ENCODE measurements around the gene JMJD8. TPM values are rescaled to one million over a fixed set of nuclear protein-coding genes. Genes with fewer than 3 reads are reported as not detected.

The JMJD8 gene
- polyA plus RNA-seq, 1 donor (not counting 4 experiments of a cell fraction or from before 2014, with no cell fraction given): 20.1 TPM

- Histone ChIP-seq H3K27me3 (ENCODE audit: control insufficient read depth, extremely low read depth, insufficient read depth, low read length) (no peaks in the 10 kb centered on the region), H3K36me3 (ENCODE audit: control insufficient read depth in 2 of 2, extremely low read depth in 1 of 2, insufficient read depth in 2 of 2, low read length in 2 of 2) (no peaks in the 10 kb centered on the region), H3K4me2 (ENCODE audit: control insufficient read depth, extremely low read depth, insufficient read depth, low read depth, low read length) (no peak overlapping the region), H3K4me3 (ENCODE audit: control insufficient read depth in 2 of 3, extremely low read depth in 1 of 3, insufficient read depth in 2 of 3, low read depth in 1 of 3, low read length in 3 of 3) (no peak overlapping the region), H3K9me3 (ENCODE audit: control insufficient read depth, low read depth, low read length) (no peaks in the 10 kb centered on the region), H3K9ac (ENCODE audit: control insufficient read depth, extremely low read depth, insufficient read depth, low read length) (no peak overlapping the region), H2AFZ (ENCODE audit: control insufficient read depth, low read length) (no peak overlapping the region), H4K20me1 (ENCODE audit: control insufficient read depth, extremely low read depth, insufficient read depth, low read length) (no peaks in the 10 kb centered on the region), H3K9me1 (ENCODE audit: control insufficient read depth, extremely low read depth, insufficient read depth, low read length) (no peaks in the 10 kb centered on the region), H3K79me2 (ENCODE audit: control insufficient read depth, insufficient read depth, low read length) (no peaks in the 10 kb centered on the region), H3K4me1 (ENCODE audit: control insufficient read depth, extremely low read depth, insufficient read depth, low read length) (no peaks in the 10 kb centered on the region), H3K27ac (ENCODE audit: control insufficient read depth, insufficient read depth, low read length) (no peak overlapping the region)
- TF ChIP-seq EZH2 (IDR thresholded peaks at IDR 0.05; ENCODE audit: low read length) (no peak), CTCF (optimal IDR thresholded peaks at IDR 0.05 in 1 of 3, IDR thresholded peaks at IDR 0.05 in 1 of 3, conservative IDR thresholded peaks at IDR 0.05 in 1 of 3; ENCODE audit: extremely low read depth in 1 of 3, insufficient read depth in 2 of 3, low read length in 3 of 3) (no peak)
- dilution Hi-C loops (cut with MboI; ENCODE audit: extremely low pct_ligation_motif_present, low sequenced_read_pairs): no loop called here
- FAIRE-seq (no peak), DNase-seq (ENCODE audit: low read depth, low spot score) (no peak)
Observed at GRCh38 chr16:662095-662494, 22.0 kb downstream of the JMJD8 start.

GRCh38 chr16:661184-661821 lies 22.8 kb downstream of the JMJD8 start:
- Histone ChIP-seq H3K9me3 (ENCODE audit: control insufficient read depth, low read depth, low read length) (no peaks in the 10 kb centered on the region), H4K20me1 (ENCODE audit: control insufficient read depth, extremely low read depth, insufficient read depth, low read length) (no peaks in the 10 kb centered on the region), H3K27ac (ENCODE audit: control insufficient read depth, insufficient read depth, low read length) (no peak overlapping the region), H3K79me2 (ENCODE audit: control insufficient read depth, insufficient read depth, low read length) (no peaks in the 10 kb centered on the region), H3K9ac (ENCODE audit: control insufficient read depth, extremely low read depth, insufficient read depth, low read length) (no peak overlapping the region), H3K4me3 (ENCODE audit: control insufficient read depth in 2 of 3, extremely low read depth in 1 of 3, insufficient read depth in 2 of 3, low read depth in 1 of 3, low read length in 3 of 3) (no peak overlapping the region), H3K4me2 (ENCODE audit: control insufficient read depth, extremely low read depth, insufficient read depth, low read depth, low read length) (no peak overlapping the region), H3K27me3 (ENCODE audit: control insufficient read depth, extremely low read depth, insufficient read depth, low read length) (no peaks in the 10 kb centered on the region), H2AFZ (ENCODE audit: control insufficient read depth, low read length) (no peak overlapping the region), H3K36me3 (ENCODE audit: control insufficient read depth in 2 of 2, extremely low read depth in 1 of 2, insufficient read depth in 2 of 2, low read length in 2 of 2) (no peaks in the 10 kb centered on the region), H3K4me1 (ENCODE audit: control insufficient read depth, extremely low read depth, insufficient read depth, low read length) (no peaks in the 10 kb centered on the region), H3K9me1 (ENCODE audit: control insufficient read depth, extremely low read depth, insufficient read depth, low read length) (no peaks in the 10 kb centered on the region)
- dilution Hi-C loops (cut with MboI; ENCODE audit: extremely low pct_ligation_motif_present, low sequenced_read_pairs): no loop called here
- FAIRE-seq (no peak), DNase-seq (ENCODE audit: low read depth, low spot score) (no peak)
- TF ChIP-seq EZH2 (IDR thresholded peaks at IDR 0.05; ENCODE audit: low read length) (no peak), CTCF (optimal IDR thresholded peaks at IDR 0.05 in 1 of 3, IDR thresholded peaks at IDR 0.05 in 1 of 3, conservative IDR thresholded peaks at IDR 0.05 in 1 of 3; ENCODE audit: extremely low read depth in 1 of 3, insufficient read depth in 2 of 3, low read length in 3 of 3) (no peak)

Data from keratinocyte (primary cell).